Caco-2 (cell line): ENCODE data around the gene F2RL2. TPM values are rescaled to one million over a fixed set of nuclear protein-coding genes. Genes with fewer than 3 reads are reported as not detected.
"Not testable (repeated sequence)": the region's sequence is repeated elsewhere in the genome, so short reads cannot be mapped to it uniquely, and the experiment has no call there.

ENCODE experiments used
- BruUV-seq: library from RNA; stranded (reverse); fragments of 400-500 nt; replicated peaks from 2 replicates; lab custom pipeline; 2021; lab: Mats Ljungman, UMichigan
- CTCF ChIA-PET: fragments of 300-600 bp; sonication (Branson Sonifier 250); formaldehyde crosslinking; loops from one replicate; lab custom pipeline; 2022; ENCODE audit warnings: antibody characterized with exemption; lab: Charles Lee
- POLR2A ChIA-PET: fragments of 300-600 bp; sonication (Branson Sonifier 250); formaldehyde crosslinking; loops from one replicate; lab custom pipeline; 2022; ENCODE audit warnings: antibody characterized with exemption; lab: Charles Lee
- DNase-seq, 2 experiments: peaks; one replicate each; pipeline versions ENCODE4 v3.0.0 to v3.0.0-alpha.2; 2020 to 2022
- H3K27me3 ChIP-seq: replicated peaks from 2 replicates; pipeline ENCODE4 v1.6.0; 2011; ENCODE audit warnings: low read length; ENCODE audit not compliant: control insufficient read depth, insufficient read depth
- H3K36me3 ChIP-seq: 2 replicates; pipeline ENCODE4 v1.5.1; 2011; ENCODE audit warnings: low read length; ENCODE audit not compliant: control insufficient read depth, insufficient read depth
- H3K4me1 ChIP-seq: fragments of 250-450 bp; sonication (Bioruptor Pico); 2 replicates; pipeline ENCODE4 v1.5.1; 2020; ENCODE audit warnings: mild to moderate bottlenecking
- H3K4me3 ChIP-seq: 2 replicates; pipeline ENCODE4 v1.5.1; 2011; ENCODE audit warnings: low read depth, mild to moderate bottlenecking, control low read depth, low read length
- H3K9me3 ChIP-seq: fragments of 250-450 bp; sonication (Bioruptor Pico); 2 replicates; pipeline ENCODE4 v1.5.1; 2020; ENCODE audit warnings: mild to moderate bottlenecking, moderate library complexity
- H3K27ac Mint-ChIP-seq: one replicate; pipeline ENCODE4 v1.8.0; 2022; ENCODE audit warnings: mixed read lengths; ENCODE audit not compliant: unreplicated experiment
- H3K27me3 Mint-ChIP-seq: one replicate; pipeline ENCODE4 v1.8.0; 2022; ENCODE audit warnings: mixed read lengths; ENCODE audit not compliant: insufficient read depth, unreplicated experiment
- H3K36me3 Mint-ChIP-seq: one replicate; pipeline ENCODE4 v1.8.0; 2022; ENCODE audit warnings: mild to moderate bottlenecking, mixed read lengths; ENCODE audit not compliant: insufficient read depth, unreplicated experiment
- H3K4me1 Mint-ChIP-seq: one replicate; pipeline ENCODE4 v1.8.0; 2022; ENCODE audit warnings: low read depth, mixed read lengths; ENCODE audit not compliant: unreplicated experiment
- H3K4me3 Mint-ChIP-seq: one replicate; pipeline ENCODE4 v1.8.0; 2022; ENCODE audit warnings: mild to moderate bottlenecking, moderate library complexity, mixed read lengths; ENCODE audit not compliant: unreplicated experiment
- H3K9me3 Mint-ChIP-seq: one replicate; pipeline ENCODE4 v1.8.0; 2022; ENCODE audit warnings: mixed read lengths; ENCODE audit not compliant: unreplicated experiment
- intact Hi-C: fragments of 100-400 bp; cut with micrococcal nuclease; formaldehyde crosslinking; loops from one replicate; pipeline ENCODE4 v1.10.0; 2022; ENCODE audit not compliant: unreplicated experiment
- total RNA-seq: library from RNA; stranded (reverse); gene quantifications from 2 replicates; pipeline ENCODE4 v1.2.3, GENCODE V29; 2022
- TF ChIP-seq, protein P1 (sequence below), 2 experiments: fragments of 200-600 bp in 1 of 2; IDR thresholded peaks; 1 replicate in 1 of 2; 2 replicates in 1 of 2; pipeline versions ENCODE4 v1.5.1 to v1.8.0; 2011 to 2022; ENCODE audit warnings: antibody characterized with exemption in 1 of 2, control low read depth in 1 of 2, inconsistent platforms in 1 of 2, low read depth in 1 of 2, low read length in 1 of 2, mild to moderate bottlenecking in 1 of 2, moderate library complexity in 1 of 2; ENCODE audit not compliant: insufficient read depth in 1 of 2, severe bottlenecking in 1 of 2, unreplicated experiment in 1 of 2

Gene F2RL2
- total RNA-seq, 1 experiment from 2014 or later, result not detected

DNA sequence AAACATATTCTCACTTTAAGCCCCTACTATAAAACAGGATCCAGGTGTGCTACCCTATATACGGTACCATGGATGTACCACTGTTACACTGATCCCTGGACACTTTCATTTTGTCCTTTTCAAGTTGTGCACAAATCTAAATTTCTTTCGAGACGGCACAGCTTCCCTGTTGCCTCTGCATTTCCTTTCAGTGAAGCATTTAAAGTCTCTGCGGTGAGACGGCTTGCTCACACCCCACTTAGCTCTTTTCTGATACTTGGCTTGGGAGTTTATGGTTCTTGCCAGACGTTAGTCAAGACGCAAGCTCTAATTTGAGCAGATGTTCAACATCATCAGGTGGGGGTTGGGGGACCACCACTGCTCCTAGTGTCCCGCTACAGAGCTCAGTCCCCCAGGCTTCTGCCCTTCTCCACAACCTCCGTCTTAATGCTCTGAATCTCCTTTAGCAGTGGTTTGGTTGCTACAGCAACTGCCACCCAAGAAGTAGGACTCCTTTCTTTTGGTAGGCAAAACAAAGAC is 15.8 kb downstream of the F2RL2 start:
- CTCF ChIA-PET, result no interaction called here
- BruUV-seq, result no TSS peak

DNA sequence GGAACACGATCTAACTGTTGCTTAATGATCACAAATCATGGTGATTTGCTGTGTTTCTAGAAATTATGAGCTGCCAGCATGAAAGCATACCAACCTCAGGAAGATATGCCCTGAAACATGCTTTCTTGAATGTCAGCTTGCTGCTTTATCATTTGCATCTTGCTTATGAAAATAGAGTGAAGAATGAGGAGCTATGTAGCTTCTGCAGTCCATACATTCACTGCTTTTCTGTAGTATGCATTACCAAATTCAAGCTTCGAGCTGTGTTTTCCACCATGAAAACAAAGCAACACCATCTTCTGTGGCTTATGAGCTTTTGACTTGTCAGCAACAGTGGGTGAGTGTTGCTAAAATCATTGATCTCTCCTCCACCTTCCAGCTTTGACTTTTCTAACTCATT is 16.5 kb downstream of the F2RL2 start:
- no peaks in the 10 kb centered on the region for H3K4me1 ChIP-seq
- H3K4me3 ChIP-seq, result no peak overlapping the region
- H3K27me3 ChIP-seq, result no peaks in the 10 kb centered on the region
- intact Hi-C loops, result loop anchor here (5.0 kb wide), 1 partner anchor 426 kb away; the partner anchor contains the start of gene AGGF1
- no peak overlapping the region for H3K4me3 Mint-ChIP-seq
- H3K36me3 ChIP-seq, result no peaks in the 10 kb centered on the region; the same call in 1 of the 2 replicates
- DNase-seq, result no peak
- H3K27me3 Mint-ChIP-seq, result no peaks in the 10 kb centered on the region
- ChIA-PET CTCF (interaction anchor here (1.3 kb wide), 1 partner anchor 168 kb away, joined by 4 read pairs; no protein-coding TSS in a partner anchor), POLR2A (no interaction called here)
- H3K9me3 ChIP-seq, result no peaks in the 10 kb centered on the region
- no peaks in the 10 kb centered on the region for H3K9me3 Mint-ChIP-seq
- H3K4me1 Mint-ChIP-seq, result peaks cover 9% of the 10 kb centered on the region
- no peak overlapping the region for H3K27ac Mint-ChIP-seq
- TF ChIP-seq, protein P1, sequence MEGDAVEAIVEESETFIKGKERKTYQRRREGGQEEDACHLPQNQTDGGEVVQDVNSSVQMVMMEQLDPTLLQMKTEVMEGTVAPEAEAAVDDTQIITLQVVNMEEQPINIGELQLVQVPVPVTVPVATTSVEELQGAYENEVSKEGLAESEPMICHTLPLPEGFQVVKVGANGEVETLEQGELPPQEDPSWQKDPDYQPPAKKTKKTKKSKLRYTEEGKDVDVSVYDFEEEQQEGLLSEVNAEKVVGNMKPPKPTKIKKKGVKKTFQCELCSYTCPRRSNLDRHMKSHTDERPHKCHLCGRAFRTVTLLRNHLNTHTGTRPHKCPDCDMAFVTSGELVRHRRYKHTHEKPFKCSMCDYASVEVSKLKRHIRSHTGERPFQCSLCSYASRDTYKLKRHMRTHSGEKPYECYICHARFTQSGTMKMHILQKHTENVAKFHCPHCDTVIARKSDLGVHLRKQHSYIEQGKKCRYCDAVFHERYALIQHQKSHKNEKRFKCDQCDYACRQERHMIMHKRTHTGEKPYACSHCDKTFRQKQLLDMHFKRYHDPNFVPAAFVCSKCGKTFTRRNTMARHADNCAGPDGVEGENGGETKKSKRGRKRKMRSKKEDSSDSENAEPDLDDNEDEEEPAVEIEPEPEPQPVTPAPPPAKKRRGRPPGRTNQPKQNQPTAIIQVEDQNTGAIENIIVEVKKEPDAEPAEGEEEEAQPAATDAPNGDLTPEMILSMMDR (IDR thresholded peaks at IDR 0.05; ENCODE audit: insufficient read depth in 1 of 2, low read depth in 1 of 2, low read length in 1 of 2, severe bottlenecking in 1 of 2, unreplicated experiment in 1 of 2), result no peak
- no TSS peak for BruUV-seq
- peaks cover 50% of the 10 kb centered on the region for H3K36me3 Mint-ChIP-seq

More for the DNA sequence above, 15.8 kb downstream of the F2RL2 start:
- DNase-seq, result no peak
- intact Hi-C loops, result loop anchor here (5.0 kb wide), 1 partner anchor 425 kb away; the partner anchor contains the start of gene AGGF1
- H3K9me3 ChIP-seq, result no peaks in the 10 kb centered on the region
- no peaks in the 10 kb centered on the region for H3K27me3 ChIP-seq
- no peaks in the 10 kb centered on the region for H3K4me1 ChIP-seq
- no peak overlapping the region for H3K4me3 Mint-ChIP-seq
- peaks cover 45% of the 10 kb centered on the region for H3K36me3 Mint-ChIP-seq
- H3K36me3 ChIP-seq, result no peaks in the 10 kb centered on the region; the same call in 1 of the 2 replicates
- POLR2A ChIA-PET, result no interaction called here
- TF ChIP-seq, protein P1 (IDR thresholded peaks at IDR 0.05; ENCODE audit: insufficient read depth in 1 of 2, low read depth in 1 of 2, low read length in 1 of 2, severe bottlenecking in 1 of 2, unreplicated experiment in 1 of 2), result no peak
- no peak overlapping the region for H3K4me3 ChIP-seq
- no peak overlapping the region for H3K27ac Mint-ChIP-seq
- H3K27me3 Mint-ChIP-seq, result no peaks in the 10 kb centered on the region
- peaks cover 9% of the 10 kb centered on the region for H3K4me1 Mint-ChIP-seq
- no peaks in the 10 kb centered on the region for H3K9me3 Mint-ChIP-seq

DNA sequence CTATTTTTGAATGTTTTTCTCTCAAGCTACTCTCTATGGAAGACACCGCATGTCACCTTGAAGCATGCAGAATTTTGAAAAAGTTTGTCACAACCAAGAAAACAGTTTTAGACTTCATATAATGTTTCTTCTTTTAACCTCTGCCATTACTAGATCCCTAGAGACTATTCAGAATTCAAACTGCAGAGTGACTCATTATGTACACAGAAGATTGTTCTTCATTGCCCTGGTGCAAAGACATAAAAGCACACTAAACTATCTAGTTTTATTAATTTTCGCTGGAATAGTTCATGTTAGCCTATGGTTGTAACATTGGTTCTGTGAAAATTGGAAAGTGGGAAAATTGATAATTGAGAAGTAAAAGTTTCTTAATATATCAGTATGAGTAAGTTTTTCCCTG is 18.4 kb downstream of the F2RL2 start:
- intact Hi-C loops, result loop anchor here (5.0 kb wide), 2 partner anchors 412 to 427 kb away; partner anchors contain the start of gene AGGF1
- BruUV-seq, result no TSS peak
- POLR2A ChIA-PET, result no interaction called here
- CTCF ChIA-PET, result no interaction called here
- no peaks in the 10 kb centered on the region for H3K9me3 Mint-ChIP-seq
- H3K4me3 Mint-ChIP-seq, result no peak overlapping the region
- no peaks in the 10 kb centered on the region for H3K27me3 ChIP-seq
- no peak overlapping the region for H3K4me3 ChIP-seq
- H3K36me3 Mint-ChIP-seq, result peaks cover 65% of the 10 kb centered on the region
- no peaks in the 10 kb centered on the region for H3K9me3 ChIP-seq
- no peak for DNase-seq
- no peaks in the 10 kb centered on the region for H3K27me3 Mint-ChIP-seq
- no peaks in the 10 kb centered on the region for H3K4me1 ChIP-seq
- no peak overlapping the region for H3K27ac Mint-ChIP-seq
- TF ChIP-seq, protein P1 (IDR thresholded peaks at IDR 0.05; ENCODE audit: insufficient read depth in 1 of 2, low read depth in 1 of 2, low read length in 1 of 2, severe bottlenecking in 1 of 2, unreplicated experiment in 1 of 2), result no peak
- H3K4me1 Mint-ChIP-seq, result peaks cover 9% of the 10 kb centered on the region
- H3K36me3 ChIP-seq, result no peaks in the 10 kb centered on the region

DNA sequence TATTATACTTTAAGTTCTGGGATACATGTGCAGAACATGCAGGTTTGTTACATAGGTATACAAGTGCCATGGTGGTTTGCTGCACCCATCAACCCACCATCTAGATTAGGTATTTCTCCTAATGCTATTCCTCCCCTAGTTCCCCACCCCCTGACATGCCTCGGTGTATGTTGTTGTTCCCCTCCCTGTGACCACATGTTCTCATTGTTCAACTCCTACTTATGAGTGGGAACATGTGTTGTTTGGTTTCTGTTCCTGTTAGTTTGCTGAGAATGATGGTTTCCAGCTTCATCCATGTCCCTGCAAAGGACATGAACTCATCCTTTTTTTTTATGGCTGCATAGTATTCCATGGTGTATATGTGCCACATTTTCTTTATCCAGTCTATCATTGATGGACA is 19.2 kb downstream of the F2RL2 start:
- H3K27me3 Mint-ChIP-seq, H3K4me1 ChIP-seq, H3K9me3 ChIP-seq, H3K4me1 Mint-ChIP-seq, H3K9me3 Mint-ChIP-seq, H3K27ac Mint-ChIP-seq, DNase-seq, H3K4me3 Mint-ChIP-seq, H3K4me3 ChIP-seq, CTCF ChIA-PET, H3K27me3 ChIP-seq, POLR2A ChIA-PET, BruUV-seq, H3K36me3 ChIP-seq: not testable (repeated sequence)
- H3K36me3 Mint-ChIP-seq, result peaks cover 65% of the 10 kb centered on the region
- intact Hi-C loops, result loop anchor here (5.0 kb wide), 1 partner anchor 413 kb away; no protein-coding TSS in a partner anchor
